HCT116 (cell line): ENCODE data around the gene SPACA4. TPM values are rescaled to one million over a fixed set of nuclear protein-coding genes. Genes with fewer than 3 reads are reported as not detected.

Experiments used
- ATAC-seq: fragments of 200-7000 bp; cut with Tn5 transposase; 2 replicates; pipeline ENCODE4 v1.9.1; 2020; ENCODE audit warnings: mild to moderate bottlenecking, moderate library complexity
- BruUV-seq: library from RNA; stranded (reverse); fragments of 400-500 nt; replicated peaks from 2 replicates; lab custom pipeline; 2021; lab: Mats Ljungman, UMichigan
- CTCF ChIA-PET: fragments of 300-600 bp; sonication (Branson Sonifier 250); formaldehyde crosslinking; loops from one replicate; lab custom pipeline; 2021; ENCODE audit warnings: antibody characterized with exemption; lab: Charles Lee
- POLR2A ChIA-PET: fragments of 300-600, 350-600 bp; sonication (Branson Sonifier 250); formaldehyde crosslinking; loops from one replicate; lab custom pipeline; 2021; ENCODE audit warnings: antibody characterized with exemption; lab: Charles Lee
- RAD21 ChIA-PET, 2 experiments: fragments of 300-600 bp; sonication (Branson Sonifier 250); formaldehyde crosslinking; loops; one replicate each; lab custom pipeline; 2023; ENCODE audit warnings: low total read pairs in 2 of 2; ENCODE audit not compliant: uncharacterized antibody in 2 of 2, unreplicated experiment in 2 of 2, low non-redundant PET in 1 of 2; lab: Charles Lee
- DNase-seq: peaks from one replicate; pipeline ENCODE4 v3.0.0-alpha.2; 2010; ENCODE audit warnings: low read depth, low spot score
- H2AFZ ChIP-seq: fragments of 200-600 bp; shearing (Covaris generic), sonication (generic); 2 replicates; pipeline ENCODE4 v1.6.1; 2017; ENCODE audit warnings: low read depth, mixed run types, mixed read lengths, antibody characterized with exemption, low read length; ENCODE audit not compliant: poor library complexity, severe bottlenecking
- H3K27ac ChIP-seq: 2 replicates; pipeline ENCODE4 v1.5.1; 2012; ENCODE audit warnings: low read depth, low read length
- H3K27me3 ChIP-seq: fragments of 200-600 bp; sonication (generic); 2 replicates; pipeline ENCODE4 v1.6.1; 2016; ENCODE audit warnings: mixed run types, low read length, mixed read lengths; ENCODE audit not compliant: insufficient read depth
- H3K36me3 ChIP-seq, 2 experiments: fragments of 200-500 bp in 1 of 2; fragments of 200-600 bp in 1 of 2; sonication (Bioruptor generic) in 1 of 2; sonication (generic) in 1 of 2; 2 replicates each; pipeline versions ENCODE4 v1.5.1 to v1.6.1; 2014 to 2016; ENCODE audit warnings: low read length in 2 of 2, inconsistent platforms in 1 of 2, mixed read lengths in 1 of 2, mixed run types in 1 of 2; ENCODE audit not compliant: insufficient read depth in 2 of 2, control insufficient read depth in 1 of 2
- H3K4me1 ChIP-seq, 2 experiments: fragments of 200-600 bp in 1 of 2; sonication (generic) in 1 of 2; 2 replicates each; pipeline versions ENCODE4 v1.5.1 to v1.6.1; 2012 to 2017; ENCODE audit warnings: low read length in 2 of 2, inconsistent platforms in 1 of 2, mild to moderate bottlenecking in 1 of 2, mixed read lengths in 1 of 2, mixed run types in 1 of 2, moderate library complexity in 1 of 2; ENCODE audit not compliant: insufficient read depth in 2 of 2, control insufficient read depth in 1 of 2
- H3K4me2 ChIP-seq: fragments of 200-600 bp; sonication (generic); 2 replicates; pipeline ENCODE4 v1.6.1; 2017; ENCODE audit warnings: mixed run types, low read length, mixed read lengths
- H3K4me3 ChIP-seq, 2 experiments: fragments of 200-600 bp in 1 of 2; sonication (generic) in 1 of 2; replicated peaks in 1 of 2; 2 replicates each; pipeline ENCODE4 v1.5.1; 2011 to 2016; ENCODE audit warnings: low read length in 2 of 2, control low read depth in 1 of 2, low read depth in 1 of 2, mild to moderate bottlenecking in 1 of 2, mixed read lengths in 1 of 2, mixed run types in 1 of 2
- H3K79me2 ChIP-seq: fragments of 200-600 bp; sonication (generic); 2 replicates; pipeline ENCODE4 v1.6.1; 2017; ENCODE audit warnings: mild to moderate bottlenecking, mixed run types, low read length, moderate library complexity, mixed read lengths; ENCODE audit not compliant: insufficient read depth
- H3K9ac ChIP-seq: fragments of 200-600 bp; sonication (generic); 2 replicates; pipeline ENCODE4 v1.6.1; 2016; ENCODE audit warnings: low read length, mixed read lengths
- H3K9me2 ChIP-seq: fragments of 200-600 bp; sonication (generic), shearing (Covaris generic); 2 replicates; pipeline ENCODE4 v1.6.1; 2017; ENCODE audit warnings: mixed run types, mild to moderate bottlenecking, moderate library complexity; ENCODE audit not compliant: insufficient read depth
- H3K9me3 ChIP-seq, 2 experiments: fragments of 200-500 bp in 1 of 2; fragments of 200-600 bp in 1 of 2; sonication (Bioruptor generic) in 1 of 2; sonication (generic) in 1 of 2; 2 replicates each; pipeline ENCODE4 v1.6.1; 2014 to 2017; ENCODE audit warnings: low read length in 2 of 2, mixed read lengths in 2 of 2, inconsistent platforms in 1 of 2, low read depth in 1 of 2, mild to moderate bottlenecking in 1 of 2, mixed run types in 1 of 2, moderate library complexity in 1 of 2; ENCODE audit not compliant: control insufficient read depth in 1 of 2, insufficient read depth in 1 of 2
- H4K20me1 ChIP-seq: fragments of 200-600 bp; sonication (generic), shearing (Covaris generic); 2 replicates; pipeline ENCODE4 v1.6.1; 2017; ENCODE audit warnings: mixed run types, mild to moderate bottlenecking, moderate library complexity; ENCODE audit not compliant: insufficient read depth
- CEBPB ChIP-seq: IDR thresholded peaks from 2 replicates; pipeline ENCODE4 v1.6.1; 2012; ENCODE audit warnings: low read depth
- EGR1 ChIP-seq: IDR thresholded peaks from 2 replicates; pipeline ENCODE4 v1.6.1; 2012; ENCODE audit warnings: low read depth
- EZH2 ChIP-seq: fragments of 200-600 bp; sonication (generic); IDR thresholded peaks from 2 replicates; pipeline ENCODE4 v1.6.1; 2017; ENCODE audit warnings: antibody characterized with exemption, mixed run types
- FOSL1 ChIP-seq: IDR thresholded peaks from 2 replicates; pipeline ENCODE4 v1.6.1; 2012; ENCODE audit warnings: low read depth
- POLR2A ChIP-seq: IDR thresholded peaks from 2 replicates; pipeline ENCODE4 v1.7.0; 2011; ENCODE audit warnings: borderline replicate concordance; ENCODE audit not compliant: insufficient read depth, insufficient read length; ENCODE audit errors: extremely low read depth
- POLR2AphosphoS5 ChIP-seq: IDR thresholded peaks from 2 replicates; pipeline ENCODE4 v1.6.1; 2011; ENCODE audit warnings: mild to moderate bottlenecking, low read depth, low read length, moderate library complexity
- RAD21 ChIP-seq: IDR thresholded peaks from 2 replicates; pipeline ENCODE4 v1.6.1; 2012; ENCODE audit warnings: low read depth, mild to moderate bottlenecking
- TCF7L2 ChIP-seq: IDR thresholded peaks from 2 replicates; pipeline ENCODE4 v1.7.0; 2011; ENCODE audit warnings: borderline replicate concordance, inconsistent platforms; ENCODE audit not compliant: insufficient read depth, insufficient read length; ENCODE audit errors: extremely low read depth
- YY1 ChIP-seq: IDR thresholded peaks from 2 replicates; pipeline ENCODE4 v1.6.1; 2011; ENCODE audit warnings: low read length, low read depth, moderate library complexity, mild to moderate bottlenecking; ENCODE audit not compliant: insufficient replicate concordance; ENCODE audit errors: extremely low read depth
- ZFX ChIP-seq: fragments of 450-650 bp; IDR thresholded peaks from 2 replicates; pipeline ENCODE4 v1.6.1; 2017
- intact Hi-C: fragments of 100-400 bp; cut with micrococcal nuclease; formaldehyde crosslinking; loops from 2 replicates; pipeline ENCODE4 v1.10.0; 2022
- total RNA-seq: library from RNA; stranded (reverse); gene quantifications from one replicate; pipeline ENCODE4 v1.2.1, GENCODE V29; 2021; ENCODE audit not compliant: unreplicated experiment
- TF ChIP-seq, protein P1 (sequence below), 3 experiments: fragments of 200-600 bp in 1 of 3; sonication (generic) in 1 of 3; IDR thresholded peaks in 2 of 3; conservative IDR thresholded peaks in 1 of 3; 2 replicates each; pipeline ENCODE4 v1.5.1; 2012 to 2017; ENCODE audit warnings: low read depth in 2 of 3, low read length in 2 of 3, antibody characterized with exemption in 1 of 3, borderline replicate concordance in 1 of 3, control low read depth in 1 of 3, mild to moderate bottlenecking in 1 of 3, mixed read lengths in 1 of 3, mixed run types in 1 of 3, moderate library complexity in 1 of 3; ENCODE audit not compliant: insufficient read depth in 1 of 3
- TF ChIP-seq, protein P2 (sequence below): IDR thresholded peaks from 2 replicates; pipeline ENCODE4 v1.6.1; 2012; ENCODE audit warnings: low read depth
- TF ChIP-seq, protein P3 (sequence below): IDR thresholded peaks from 2 replicates; pipeline ENCODE4 v1.6.1; 2011; ENCODE audit warnings: mild to moderate bottlenecking, low read length, moderate library complexity; ENCODE audit not compliant: insufficient replicate concordance; ENCODE audit errors: extremely low read depth

Gene SPACA4
- total RNA-seq, 1 experiment from 2014 or later = not detected

DNA sequence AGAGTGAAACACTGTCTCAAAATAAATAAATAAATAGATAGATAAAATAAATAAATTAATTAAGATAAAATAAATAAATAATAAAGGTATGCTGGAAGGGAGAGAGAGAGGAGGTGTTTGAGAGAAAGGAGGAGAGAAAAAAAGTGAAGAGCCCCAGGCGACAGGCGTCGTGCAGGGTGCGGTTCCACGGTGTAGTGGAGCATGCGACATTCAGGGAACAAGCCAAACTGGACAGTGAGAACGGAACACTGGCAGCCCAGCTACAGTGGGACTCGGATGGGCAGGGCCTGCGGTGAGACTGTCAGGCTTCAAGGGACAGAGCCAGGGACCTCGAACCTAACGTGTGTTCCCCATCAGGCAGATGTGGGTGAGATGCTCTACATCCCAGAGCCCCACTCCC is 45.1 kb upstream of the SPACA4 start:
- CTCF ChIA-PET = interaction anchor here (1.3 to 2.4 kb wide), 2 partner anchors 55 to 71 kb away, joined by 3 to 5 read pairs; no protein-coding TSS in a partner anchor
- Histone ChIP-seq H3K4me3 (no peak overlapping the region), H3K36me3 (no peaks in the 10 kb centered on the region), H3K9ac (no peak overlapping the region), H3K79me2 (no peaks in the 10 kb centered on the region), H3K27ac (no peak overlapping the region), H3K9me3 (no peaks in the 10 kb centered on the region), H3K4me2 (no peak overlapping the region), H3K9me2 (no peaks in the 10 kb centered on the region), H3K27me3 (no peaks in the 10 kb centered on the region), H2AFZ (no peak overlapping the region), H3K4me1 (peaks cover 43 to 65% of the 10 kb centered on the region in 2 experiments), H4K20me1 (no peaks in the 10 kb centered on the region)
- ATAC-seq (no peak), DNase-seq (no peak)
- TF ChIP-seq TCF7L2 = no peak
- TF ChIP-seq, protein P1, sequence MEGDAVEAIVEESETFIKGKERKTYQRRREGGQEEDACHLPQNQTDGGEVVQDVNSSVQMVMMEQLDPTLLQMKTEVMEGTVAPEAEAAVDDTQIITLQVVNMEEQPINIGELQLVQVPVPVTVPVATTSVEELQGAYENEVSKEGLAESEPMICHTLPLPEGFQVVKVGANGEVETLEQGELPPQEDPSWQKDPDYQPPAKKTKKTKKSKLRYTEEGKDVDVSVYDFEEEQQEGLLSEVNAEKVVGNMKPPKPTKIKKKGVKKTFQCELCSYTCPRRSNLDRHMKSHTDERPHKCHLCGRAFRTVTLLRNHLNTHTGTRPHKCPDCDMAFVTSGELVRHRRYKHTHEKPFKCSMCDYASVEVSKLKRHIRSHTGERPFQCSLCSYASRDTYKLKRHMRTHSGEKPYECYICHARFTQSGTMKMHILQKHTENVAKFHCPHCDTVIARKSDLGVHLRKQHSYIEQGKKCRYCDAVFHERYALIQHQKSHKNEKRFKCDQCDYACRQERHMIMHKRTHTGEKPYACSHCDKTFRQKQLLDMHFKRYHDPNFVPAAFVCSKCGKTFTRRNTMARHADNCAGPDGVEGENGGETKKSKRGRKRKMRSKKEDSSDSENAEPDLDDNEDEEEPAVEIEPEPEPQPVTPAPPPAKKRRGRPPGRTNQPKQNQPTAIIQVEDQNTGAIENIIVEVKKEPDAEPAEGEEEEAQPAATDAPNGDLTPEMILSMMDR (IDR thresholded peaks at IDR 0.05 in 2 of 3, conservative IDR thresholded peaks at IDR 0.05 in 1 of 3; ENCODE audit: borderline replicate concordance in 1 of 3, insufficient read depth in 1 of 3, low read depth in 2 of 3, low read length in 2 of 3) = no peak
- no peak for TF ChIP-seq EGR1
- no peak for TF ChIP-seq CEBPB
- TF ChIP-seq, protein P2, sequence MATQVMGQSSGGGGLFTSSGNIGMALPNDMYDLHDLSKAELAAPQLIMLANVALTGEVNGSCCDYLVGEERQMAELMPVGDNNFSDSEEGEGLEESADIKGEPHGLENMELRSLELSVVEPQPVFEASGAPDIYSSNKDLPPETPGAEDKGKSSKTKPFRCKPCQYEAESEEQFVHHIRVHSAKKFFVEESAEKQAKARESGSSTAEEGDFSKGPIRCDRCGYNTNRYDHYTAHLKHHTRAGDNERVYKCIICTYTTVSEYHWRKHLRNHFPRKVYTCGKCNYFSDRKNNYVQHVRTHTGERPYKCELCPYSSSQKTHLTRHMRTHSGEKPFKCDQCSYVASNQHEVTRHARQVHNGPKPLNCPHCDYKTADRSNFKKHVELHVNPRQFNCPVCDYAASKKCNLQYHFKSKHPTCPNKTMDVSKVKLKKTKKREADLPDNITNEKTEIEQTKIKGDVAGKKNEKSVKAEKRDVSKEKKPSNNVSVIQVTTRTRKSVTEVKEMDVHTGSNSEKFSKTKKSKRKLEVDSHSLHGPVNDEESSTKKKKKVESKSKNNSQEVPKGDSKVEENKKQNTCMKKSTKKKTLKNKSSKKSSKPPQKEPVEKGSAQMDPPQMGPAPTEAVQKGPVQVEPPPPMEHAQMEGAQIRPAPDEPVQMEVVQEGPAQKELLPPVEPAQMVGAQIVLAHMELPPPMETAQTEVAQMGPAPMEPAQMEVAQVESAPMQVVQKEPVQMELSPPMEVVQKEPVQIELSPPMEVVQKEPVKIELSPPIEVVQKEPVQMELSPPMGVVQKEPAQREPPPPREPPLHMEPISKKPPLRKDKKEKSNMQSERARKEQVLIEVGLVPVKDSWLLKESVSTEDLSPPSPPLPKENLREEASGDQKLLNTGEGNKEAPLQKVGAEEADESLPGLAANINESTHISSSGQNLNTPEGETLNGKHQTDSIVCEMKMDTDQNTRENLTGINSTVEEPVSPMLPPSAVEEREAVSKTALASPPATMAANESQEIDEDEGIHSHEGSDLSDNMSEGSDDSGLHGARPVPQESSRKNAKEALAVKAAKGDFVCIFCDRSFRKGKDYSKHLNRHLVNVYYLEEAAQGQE = no peak
- TF ChIP-seq RAD21 = no peak
- TF ChIP-seq EZH2 = no peak
- TF ChIP-seq ZFX = no peak
- no peak for TF ChIP-seq FOSL1
- TF ChIP-seq YY1 = no peak
- TF ChIP-seq POLR2A = no peak
- TF ChIP-seq, protein P3, sequence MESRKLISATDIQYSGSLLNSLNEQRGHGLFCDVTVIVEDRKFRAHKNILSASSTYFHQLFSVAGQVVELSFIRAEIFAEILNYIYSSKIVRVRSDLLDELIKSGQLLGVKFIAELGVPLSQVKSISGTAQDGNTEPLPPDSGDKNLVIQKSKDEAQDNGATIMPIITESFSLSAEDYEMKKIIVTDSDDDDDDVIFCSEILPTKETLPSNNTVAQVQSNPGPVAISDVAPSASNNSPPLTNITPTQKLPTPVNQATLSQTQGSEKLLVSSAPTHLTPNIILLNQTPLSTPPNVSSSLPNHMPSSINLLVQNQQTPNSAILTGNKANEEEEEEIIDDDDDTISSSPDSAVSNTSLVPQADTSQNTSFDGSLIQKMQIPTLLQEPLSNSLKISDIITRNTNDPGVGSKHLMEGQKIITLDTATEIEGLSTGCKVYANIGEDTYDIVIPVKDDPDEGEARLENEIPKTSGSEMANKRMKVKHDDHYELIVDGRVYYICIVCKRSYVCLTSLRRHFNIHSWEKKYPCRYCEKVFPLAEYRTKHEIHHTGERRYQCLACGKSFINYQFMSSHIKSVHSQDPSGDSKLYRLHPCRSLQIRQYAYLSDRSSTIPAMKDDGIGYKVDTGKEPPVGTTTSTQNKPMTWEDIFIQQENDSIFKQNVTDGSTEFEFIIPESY = no peak
- TF ChIP-seq POLR2AphosphoS5 = no peak
- intact Hi-C loops = no loop called here
- BruUV-seq = no TSS peak
- RAD21 ChIA-PET = no interaction called here
- POLR2A ChIA-PET = interaction anchor here (1.3 kb wide), 1 partner anchor 68 kb away, joined by 4 read pairs; no protein-coding TSS in a partner anchor
